Measurements from ENCODE around the gene TGFBRAP1.

Gene TGFBRAP1

GRCh38 chr2:105242286-105242993, 87.1 kb downstream of the TGFBRAP1 start:
- no peak for TF ChIP-seq CTCF (IDR thresholded peaks at IDR 0.05; ENCODE audit: low read depth, low read length, missing control alignments)
- no peak overlapping the region for H3K4me3 ChIP-seq (ENCODE audit: low read depth, low read length)
- DNase-seq (ENCODE audit: low read depth): no peak
- in situ Hi-C loops (cut with HindIII; ENCODE audit: low sequenced_read_pairs): no loop called here

GRCh38 chr2:105241443-105241842, 88.1 kb downstream of the TGFBRAP1 start, which contains the start of gene GPR45:
GPR45 (plus strand) TSS chr2:105241743; CDS start chr2:105241859, 116 bp downstream.
- TF ChIP-seq CTCF (IDR thresholded peaks at IDR 0.05; ENCODE audit: low read depth, low read length, missing control alignments): no peak
- no peak for DNase-seq (ENCODE audit: low read depth)
- in situ Hi-C loops (cut with HindIII; ENCODE audit: low sequenced_read_pairs): no loop called here
- no peak within 1 kb of the TSS for H3K4me3 ChIP-seq (ENCODE audit: low read depth, low read length)

GRCh38 chr2:105239924-105240323, 89.6 kb downstream of the TGFBRAP1 start:
- H3K4me3 ChIP-seq (ENCODE audit: low read depth, low read length): no peak overlapping the region
- peak; percentile 80 for DNase-seq (ENCODE audit: low read depth)
- in situ Hi-C loops (cut with HindIII; ENCODE audit: low sequenced_read_pairs): no loop called here
- TF ChIP-seq CTCF (IDR thresholded peaks at IDR 0.05; ENCODE audit: low read depth, low read length, missing control alignments): no peak

- TF ChIP-seq CTCF (IDR thresholded peaks at IDR 0.05; ENCODE audit: low read depth, low read length, missing control alignments): no peak
- no peak for DNase-seq (ENCODE audit: low read depth)
- no peak overlapping the region for H3K4me3 ChIP-seq (ENCODE audit: low read depth, low read length)
- in situ Hi-C loops (cut with HindIII; ENCODE audit: low sequenced_read_pairs): no loop called here
Measured at GRCh38 chr2:105238664-105239240, 90.8 kb downstream of the TGFBRAP1 start.

GRCh38 chr2:105237045-105237765, 92.3 kb downstream of the TGFBRAP1 start:
- in situ Hi-C loops (cut with HindIII; ENCODE audit: low sequenced_read_pairs): no loop called here

More at GRCh38 chr2:105237045-105237765, 92.3 kb downstream of the TGFBRAP1 start:
- H3K4me3 ChIP-seq (ENCODE audit: low read depth, low read length): no peak overlapping the region
- TF ChIP-seq CTCF (IDR thresholded peaks at IDR 0.05; ENCODE audit: low read depth, low read length, missing control alignments): no peak
- DNase-seq (ENCODE audit: low read depth): no peak
